ENCODE results near the gene RRAGC. TPM values are rescaled to one million over a fixed set of nuclear protein-coding genes. Genes with fewer than 3 reads are reported as not detected.

Gene RRAGC
- polyA plus RNA-seq, 3 donors = 6.6 to 10.4 (median 8.0) TPM

- peaks cover 84% of the 10 kb centered on the region for H3K79me2 ChIP-seq (ENCODE audit: insufficient read depth, low read length)
- DNase-seq = no peak
- Mint-ChIP-seq H3K36me3 (peaks cover 36 to 48% of the 10 kb centered on the region in 2 donors), H3K4me3 (no peak overlapping the region), H3K4me1 (peaks cover 24% of the 10 kb centered on the region), H3K9me3 (no peaks in the 10 kb centered on the region), H3K27me3 (ENCODE audit: low read depth in 3 of 3) (peaks cover 0 to 1% (median 0%) of the 10 kb centered on the region in 3 donors), H3K27ac (peak overlapping the region in 1 of 7 donors; percentile 3)
- H3K27ac ChIP-seq (ENCODE audit: low read depth in 1 of 2, low read length in 2 of 2) = no peak overlapping the region
- H3K4me1 ChIP-seq (ENCODE audit: control insufficient read depth in 1 of 2, insufficient read depth in 2 of 2, low read length in 2 of 2) = peaks cover 14 to 21% of the 10 kb centered on the region in 2 donors
- H4K20me1 ChIP-seq (ENCODE audit: insufficient read depth, low read length) = peaks cover 29% of the 10 kb centered on the region
- no peaks in the 10 kb centered on the region for H3K27me3 ChIP-seq (ENCODE audit: control insufficient read depth in 2 of 2, insufficient read depth in 2 of 2, low read length in 2 of 2)
- no peak overlapping the region for H3K4me3 ChIP-seq (replicated peaks in 1 of 3; ENCODE audit: low read depth in 2 of 3, low read length in 3 of 3)
- no peak overlapping the region for H2AFZ ChIP-seq (ENCODE audit: insufficient read depth, low read depth, low read length, poor library complexity, severe bottlenecking)
- intact Hi-C loops (cut with micrococcal nuclease) = no loop called here
- WGBS (ENCODE audit: insufficient coverage) = no CpG with 5 or more reads among the region's 8 CpGs
- TF ChIP-seq CTCF (IDR thresholded peaks at IDR 0.05) = no peak
- H3K9ac ChIP-seq (ENCODE audit: insufficient read depth, low read length, poor library complexity, severe bottlenecking) = no peak overlapping the region
- no peak overlapping the region for H3K4me2 ChIP-seq (replicated peaks; ENCODE audit: extremely low read depth, low read length, poor library complexity, severe bottlenecking)
- peaks cover 19 to 50% of the 10 kb centered on the region in 2 donors for H3K36me3 ChIP-seq (replicated peaks in 1 of 2; ENCODE audit: control insufficient read depth in 1 of 2, insufficient read depth in 2 of 2, low read length in 2 of 2)
- no peaks in the 10 kb centered on the region for H3K9me3 ChIP-seq (replicated peaks in 1 of 2; ENCODE audit: control insufficient read depth in 1 of 2, insufficient read depth in 1 of 2, low read length in 2 of 2)
These were observed 7.6 kb upstream of the RRAGC start for GRCh38 chr1:38867208-38867607.

DNA sequence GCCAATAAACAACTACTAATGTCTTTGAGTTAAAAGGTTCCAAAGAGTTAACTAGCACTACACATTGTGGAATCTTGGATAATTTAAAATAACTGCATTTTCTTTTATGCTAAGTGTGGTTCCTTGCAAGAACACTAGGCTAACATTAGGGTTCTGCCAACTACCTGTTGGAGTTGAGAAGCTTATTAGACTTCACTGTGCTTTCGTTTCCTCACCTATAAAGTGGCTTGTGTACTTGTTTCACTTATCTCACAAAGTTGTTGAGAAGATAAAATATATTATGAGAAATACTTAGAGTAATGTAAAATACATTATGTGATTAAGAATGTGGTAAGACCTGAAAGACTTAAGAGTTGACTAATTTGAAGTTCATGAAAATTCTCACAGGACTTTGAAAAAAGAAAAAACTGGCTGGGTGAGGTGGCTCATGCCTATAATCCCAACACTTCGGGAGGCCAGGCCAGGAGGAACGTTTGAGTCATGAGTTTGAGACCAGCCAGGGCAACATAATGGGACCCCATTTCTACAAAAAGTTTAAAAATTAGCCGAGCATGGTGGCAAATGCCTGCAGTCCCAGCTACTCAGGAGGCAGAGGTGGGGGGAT, 5.6 kb upstream of the RRAGC start:
- Histone ChIP-seq H3K4me3 (replicated peaks in 1 of 3; ENCODE audit: low read depth in 2 of 3, low read length in 3 of 3) (no peak overlapping the region), H3K36me3 (replicated peaks in 1 of 2; ENCODE audit: control insufficient read depth in 1 of 2, insufficient read depth in 2 of 2, low read length in 2 of 2) (peaks cover 19 to 54% of the 10 kb centered on the region in 2 donors), H3K27ac (ENCODE audit: low read depth in 1 of 2, low read length in 2 of 2) (peak overlapping the region in 1 of 2 donors; percentile 26), H3K4me2 (replicated peaks; ENCODE audit: extremely low read depth, low read length, poor library complexity, severe bottlenecking) (no peak overlapping the region), H3K79me2 (ENCODE audit: insufficient read depth, low read length) (peaks cover 79% of the 10 kb centered on the region), H3K27me3 (ENCODE audit: control insufficient read depth in 2 of 2, insufficient read depth in 2 of 2, low read length in 2 of 2) (no peaks in the 10 kb centered on the region), H3K4me1 (ENCODE audit: control insufficient read depth in 1 of 2, insufficient read depth in 2 of 2, low read length in 2 of 2) (peaks cover 13 to 17% of the 10 kb centered on the region in 2 donors), H3K9me3 (replicated peaks in 1 of 2; ENCODE audit: control insufficient read depth in 1 of 2, insufficient read depth in 1 of 2, low read length in 2 of 2) (no peaks in the 10 kb centered on the region), H3K9ac (ENCODE audit: insufficient read depth, low read length, poor library complexity, severe bottlenecking) (no peak overlapping the region), H4K20me1 (ENCODE audit: insufficient read depth, low read length) (peaks cover 19% of the 10 kb centered on the region), H2AFZ (ENCODE audit: insufficient read depth, low read depth, low read length, poor library complexity, severe bottlenecking) (no peak overlapping the region)
- H3K27me3 Mint-ChIP-seq (ENCODE audit: low read depth in 3 of 3) = peaks cover 0 to 1% (median 0%) of the 10 kb centered on the region in 3 donors
- H3K4me3 Mint-ChIP-seq = no peak overlapping the region
- intact Hi-C loops (cut with micrococcal nuclease) = no loop called here
- WGBS (ENCODE audit: insufficient coverage) = 100% methylated on average over 2 of the region's 4 CpGs
- no peak overlapping the region for H3K27ac Mint-ChIP-seq
- H3K9me3 Mint-ChIP-seq = no peaks in the 10 kb centered on the region
- H3K4me1 Mint-ChIP-seq = peaks cover 27% of the 10 kb centered on the region
- H3K36me3 Mint-ChIP-seq = peaks cover 38 to 43% of the 10 kb centered on the region in 2 donors
- DNase-seq = no peak
- TF ChIP-seq CTCF (IDR thresholded peaks at IDR 0.05) = no peak
